SKM-1 (cell line): ENCODE measurements around the gene SSBP2.

Source experiments
- DNase-seq: peaks from one replicate; lab custom pipeline; 2025; ENCODE audit not compliant: unreplicated experiment; lab: John Stamatoyannopoulos, UW

Gene SSBP2

GRCh38 chr5:81767097-81767496 lies 16.2 kb upstream of the SSBP2 start:
- no peak for DNase-seq

- no peak for DNase-seq
These were observed 15.7 kb upstream of the SSBP2 start for GRCh38 chr5:81766611-81767010.

GRCh38 chr5:81763294-81763928 lies 12.5 kb upstream of the SSBP2 start:
- no peak for DNase-seq

- DNase-seq, result no peak
These were observed 12.0 kb upstream of the SSBP2 start for GRCh38 chr5:81762853-81763252.

GRCh38 chr5:81762401-81762800 lies 11.5 kb upstream of the SSBP2 start:
- no peak for DNase-seq

GRCh38 chr5:81761970-81762369 lies 11.1 kb upstream of the SSBP2 start:
- DNase-seq, result no peak

GRCh38 chr5:81761270-81761669 lies 10.4 kb upstream of the SSBP2 start:
- DNase-seq, result no peak

GRCh38 chr5:81760521-81760920 lies 9.6 kb upstream of the SSBP2 start:
- DNase-seq, result no peak

GRCh38 chr5:81759632-81760005 lies 8.7 kb upstream of the SSBP2 start:
- DNase-seq, result no peak

GRCh38 chr5:81757404-81757803 lies 6.5 kb upstream of the SSBP2 start:
- DNase-seq, result no peak

GRCh38 chr5:81756016-81756415 lies 5.1 kb upstream of the SSBP2 start:
- no peak for DNase-seq

GRCh38 chr5:81755320-81755719 lies 4.4 kb upstream of the SSBP2 start:
- DNase-seq, result no peak

GRCh38 chr5:81754621-81755020 lies 3.7 kb upstream of the SSBP2 start:
- DNase-seq, result no peak

- no peak for DNase-seq
These were observed 2.5 kb upstream of the SSBP2 start for GRCh38 chr5:81753429-81753828.

GRCh38 chr5:81752644-81752963 lies 1.7 kb upstream of the SSBP2 start:
- DNase-seq, result no peak

GRCh38 chr5:81751836-81752643 lies 1.1 kb upstream of the SSBP2 start:
- DNase-seq, result no peak

GRCh38 chr5:81750308-81751008 lies 439 bp downstream of the SSBP2 start:
- no peak for DNase-seq

- DNase-seq, result no peak
These were observed 1.2 kb downstream of the SSBP2 start for GRCh38 chr5:81749561-81750307.

GRCh38 chr5:81749192-81749560 lies 1.7 kb downstream of the SSBP2 start:
- DNase-seq, result no peak

GRCh38 chr5:81748556-81748955 lies 2.3 kb downstream of the SSBP2 start:
- DNase-seq, result no peak

- DNase-seq, result no peak
These were observed 3.9 kb downstream of the SSBP2 start for GRCh38 chr5:81747030-81747429.

GRCh38 chr5:81740758-81741157 lies 10.1 kb downstream of the SSBP2 start:
- DNase-seq, result no peak
